Activated CD4-positive, alpha-beta T cell treated with anti-CD3 and anti-CD28 coated beads, Interleukin-2, amount 50 U/mL, for 1 hour (primary cell): ENCODE data around the gene COL4A2.

Source experiments
- DNase-seq: peaks from one replicate; pipeline ENCODE4 v3.0.0-alpha.2; 2020

Gene COL4A2

DNA sequence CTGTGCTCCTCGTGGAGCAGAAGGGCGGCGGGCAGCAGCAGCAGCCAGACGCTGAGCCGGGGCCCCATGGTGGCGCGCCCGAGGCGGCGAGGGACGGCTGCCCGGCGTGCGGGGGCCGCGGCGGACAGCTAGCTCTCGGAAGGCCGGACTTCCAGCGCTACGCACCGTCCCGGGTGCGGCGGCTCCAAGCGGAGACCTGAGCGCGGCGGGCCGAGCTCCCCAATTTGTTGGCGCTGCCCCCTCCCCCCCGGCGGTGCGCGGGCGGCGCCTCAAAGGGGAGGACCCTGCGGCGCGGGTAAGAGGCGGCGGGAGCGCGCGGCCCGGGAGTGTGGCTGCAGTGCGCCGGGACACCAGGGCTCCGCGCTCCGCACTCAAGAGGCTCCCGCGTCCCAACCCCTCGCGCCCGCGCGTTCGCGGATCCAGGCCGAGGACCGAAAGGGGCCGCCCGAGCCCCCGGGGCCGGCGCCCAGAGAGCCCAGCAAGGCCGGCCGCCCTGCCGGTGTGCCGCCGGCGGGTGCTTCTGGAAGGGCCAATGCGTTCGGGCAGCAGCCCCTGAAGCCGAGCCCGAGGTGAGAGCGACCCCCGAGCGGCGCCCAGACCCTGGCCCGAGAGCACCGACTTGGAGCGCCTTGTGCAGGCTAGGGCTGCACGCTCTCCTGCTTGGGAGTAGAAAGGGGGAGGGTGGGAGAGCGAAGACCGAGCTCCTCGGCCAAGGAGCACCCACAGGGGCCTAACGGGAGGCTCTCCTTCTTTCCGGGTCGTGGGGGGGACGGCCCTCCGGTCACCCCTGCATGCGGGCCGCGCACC is at the start of gene COL4A2, which contains the start of gene COL4A1:
Gene COL4A2, plus strand, starts transcription at position 325 of the 807 bp plus-strand sequence. CDS start 620 bp downstream, outside the sequence.
Gene COL4A1, minus strand, starts transcription at position 198 of the 807 bp plus-strand sequence. Its CDS starts 130 bp downstream, at position 68.
- no peak for DNase-seq

GRCh38 chr13:110257408-110257807 is 49.7 kb upstream of the COL4A2 start:
- DNase-seq, result no peak

DNA sequence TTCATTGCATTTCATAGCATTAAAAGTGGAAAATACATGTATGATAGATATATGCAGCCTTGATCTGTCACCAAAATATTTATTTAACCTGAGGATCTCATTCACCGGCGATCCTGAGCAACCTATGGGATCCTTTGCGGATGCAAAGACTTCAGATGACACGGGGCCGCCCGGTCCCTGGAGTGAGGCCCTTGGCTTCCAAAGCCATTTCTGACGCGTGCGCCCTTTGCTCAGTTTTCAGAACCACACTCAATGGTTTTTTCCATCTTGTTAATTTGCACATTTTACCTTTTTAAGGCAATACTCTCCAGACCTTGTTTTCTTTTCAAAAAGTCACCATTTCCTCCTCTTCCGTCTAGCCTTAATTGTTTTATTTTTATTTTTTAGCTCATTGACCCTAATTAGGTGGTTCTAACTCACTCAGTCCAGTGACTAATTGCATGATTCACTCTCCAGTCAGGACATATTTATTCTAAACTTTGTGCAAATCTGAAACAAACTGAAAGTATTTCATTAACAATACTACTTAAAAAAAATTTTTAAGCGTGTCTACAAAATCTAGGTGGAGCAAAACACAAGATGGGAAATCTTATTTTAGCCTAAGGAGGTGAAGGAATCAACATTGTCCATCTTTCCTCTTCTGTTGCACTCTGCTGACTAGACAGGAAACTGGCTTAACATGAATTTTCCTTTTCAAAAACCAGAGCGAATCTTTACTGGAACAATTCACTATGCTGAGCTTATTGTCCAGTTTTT is 48.0 kb upstream of the COL4A2 start:
- no peak for DNase-seq

- DNase-seq, result no peak
These were observed 47.4 kb upstream of the COL4A2 start for GRCh38 chr13:110259651-110260050.

DNA sequence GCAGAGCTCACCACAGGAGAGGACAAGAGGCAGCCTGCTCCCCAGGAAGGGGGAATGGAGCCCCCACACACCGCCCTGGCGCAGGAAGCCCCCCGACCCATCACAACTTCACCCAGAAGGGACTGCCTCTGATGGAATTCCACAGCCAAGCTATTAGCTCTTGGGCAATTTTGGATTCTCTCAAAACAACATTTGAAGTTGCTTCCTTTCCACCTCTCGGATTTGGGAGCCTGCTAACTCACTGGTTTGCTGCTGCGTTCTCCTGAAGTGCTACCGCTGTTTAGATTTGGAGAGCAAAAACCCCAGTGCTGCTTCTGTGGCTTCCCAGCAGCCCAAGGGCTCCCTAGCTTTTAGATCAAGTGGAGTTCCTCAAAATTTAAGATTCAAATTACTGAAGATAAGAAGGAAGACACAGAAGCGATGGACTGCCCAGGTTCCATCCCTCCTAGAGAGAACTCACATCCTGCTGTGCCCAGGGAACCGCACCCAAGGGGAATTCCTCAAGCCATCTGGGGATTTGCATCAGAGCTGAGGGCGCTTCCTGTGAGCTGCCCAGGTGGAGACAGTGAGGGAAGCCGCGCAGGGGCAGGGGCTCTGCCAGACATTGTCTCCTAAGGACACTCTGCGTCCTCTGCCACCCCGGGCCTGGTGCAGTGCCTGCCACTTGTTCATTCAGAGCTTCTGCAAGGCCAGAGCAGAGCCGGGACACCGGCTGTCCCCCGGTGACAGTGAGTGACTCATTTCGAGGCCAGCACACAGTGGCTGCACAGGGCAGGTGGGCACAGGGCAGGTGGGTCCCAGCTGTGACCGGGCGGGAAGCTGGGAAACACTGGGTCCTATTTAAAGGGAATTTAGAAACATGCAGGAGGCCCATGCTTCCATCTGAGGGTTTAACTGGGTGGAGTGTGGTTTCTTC is 45.7 kb upstream of the COL4A2 start:
- DNase-seq, result no peak

- no peak for DNase-seq
These were observed 45.0 kb upstream of the COL4A2 start for GRCh38 chr13:110262082-110262436.

DNA sequence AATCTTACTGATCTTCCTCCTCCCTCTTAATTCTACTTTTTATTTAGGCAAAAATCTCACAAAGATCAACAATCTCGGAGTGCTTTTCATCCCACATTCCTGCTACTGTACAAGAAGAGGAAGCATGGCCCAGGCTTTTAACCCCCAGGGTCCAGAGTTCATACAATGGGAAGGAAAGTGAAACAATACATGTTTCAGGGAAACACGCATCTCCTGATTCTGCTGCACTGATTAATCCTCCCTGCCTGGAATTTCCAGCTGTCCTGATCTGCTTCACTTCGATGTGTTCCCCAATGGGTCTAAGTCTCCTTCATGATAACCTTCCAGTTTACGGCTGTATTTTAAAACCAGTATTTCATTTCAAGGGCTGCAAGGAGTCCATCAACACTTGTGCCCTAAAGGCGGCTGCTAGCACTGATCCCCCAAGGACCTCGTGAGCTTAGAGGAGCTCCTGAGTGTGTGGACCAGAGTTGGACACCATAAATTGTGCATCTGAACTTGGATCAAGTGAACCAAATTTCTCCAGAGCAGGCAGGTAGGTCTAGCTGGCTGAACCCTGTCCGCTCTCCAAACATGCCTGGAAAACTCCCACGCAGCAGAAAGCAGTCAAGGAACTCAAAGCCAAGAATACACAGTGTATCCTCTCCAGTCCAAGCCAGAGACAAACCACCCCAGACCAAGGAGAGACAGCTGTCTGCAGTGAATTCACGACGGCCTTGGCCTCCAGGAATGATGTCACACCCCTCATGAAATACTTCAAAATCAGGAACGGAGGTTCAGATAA is 44.4 kb upstream of the COL4A2 start:
- DNase-seq, result no peak

GRCh38 chr13:110263404-110263803 is 43.7 kb upstream of the COL4A2 start:
- no peak for DNase-seq

DNA sequence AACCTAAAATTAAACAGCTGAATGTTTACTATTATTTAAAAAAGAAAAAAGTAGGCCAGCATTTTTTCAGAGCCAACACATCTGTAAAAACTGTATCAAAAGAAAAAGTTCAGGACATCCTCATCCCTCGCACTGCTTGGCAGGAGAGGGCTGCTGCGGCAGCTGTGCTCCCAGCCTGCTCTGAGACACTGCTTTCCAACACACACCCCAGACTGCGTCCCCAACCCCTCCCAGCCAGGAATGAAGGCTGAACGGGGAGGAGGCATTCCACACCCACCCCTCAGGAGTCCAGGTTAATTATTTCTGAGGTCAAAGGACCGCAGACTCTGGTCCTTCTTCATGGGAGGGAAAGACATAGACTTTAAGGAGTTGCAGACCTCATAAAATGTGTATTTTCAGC is 43.2 kb upstream of the COL4A2 start:
- no peak for DNase-seq

- no peak for DNase-seq
These were observed 42.3 kb upstream of the COL4A2 start for GRCh38 chr13:110264685-110265275.

- DNase-seq, result no peak
These were observed 41.8 kb upstream of the COL4A2 start for GRCh38 chr13:110265341-110265681.

DNA sequence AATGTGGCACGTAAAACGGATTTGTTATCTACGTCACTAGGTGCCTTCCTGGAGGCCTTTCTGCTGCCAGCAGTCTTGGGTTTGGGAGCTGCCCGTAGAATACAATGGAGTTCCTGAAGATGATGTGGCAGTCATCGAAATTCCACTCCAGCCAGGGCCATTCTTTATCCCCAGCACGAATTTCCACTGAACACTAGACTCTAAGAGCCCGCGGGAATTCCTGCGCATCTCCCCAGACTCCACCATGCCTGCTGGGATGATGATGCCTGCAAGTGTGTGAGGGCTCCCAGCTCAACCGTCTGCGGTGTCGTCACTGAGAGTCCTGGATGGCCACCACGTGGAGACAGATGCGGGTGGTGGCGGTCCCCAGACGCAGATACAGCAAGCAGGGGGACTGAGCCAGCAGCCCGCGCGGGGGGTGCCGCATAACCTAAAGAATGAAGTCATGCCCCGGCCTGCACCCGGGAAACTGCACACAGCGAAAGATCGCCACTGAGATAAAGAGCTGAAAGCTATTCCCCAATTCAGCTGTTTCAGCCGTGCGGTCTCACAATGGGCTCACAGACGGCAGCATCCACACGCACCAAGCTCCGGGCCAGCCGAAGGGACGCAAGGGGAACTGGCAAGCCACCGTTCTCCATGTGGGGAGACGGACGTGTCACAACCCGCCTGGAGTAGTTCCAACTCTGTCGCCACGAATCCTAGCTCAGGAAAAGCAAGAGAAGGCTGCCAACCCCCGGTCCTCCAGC is 41.2 kb upstream of the COL4A2 start:
- DNase-seq, result no peak

DNA sequence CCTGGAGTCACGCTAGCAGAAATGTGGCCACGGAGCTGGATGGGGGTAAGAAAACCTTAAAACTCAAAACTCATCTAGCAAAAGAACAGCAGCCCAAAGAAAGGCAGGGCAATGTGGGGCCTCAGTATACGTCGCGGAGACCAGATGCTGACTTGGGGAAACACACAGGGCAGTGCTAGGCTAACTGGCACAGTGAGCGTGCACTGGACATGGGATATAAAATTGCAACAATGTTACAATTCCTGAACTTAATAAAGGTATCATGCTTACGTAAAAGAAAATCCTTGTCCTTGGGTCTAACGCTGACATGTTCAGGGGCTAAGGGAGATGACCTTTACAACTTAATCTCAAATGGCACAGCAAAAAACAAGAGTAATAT is 40.7 kb upstream of the COL4A2 start:
- DNase-seq, result no peak

GRCh38 chr13:110266983-110267382 is 40.1 kb upstream of the COL4A2 start:
- no peak for DNase-seq

GRCh38 chr13:110268061-110268460 is 39.0 kb upstream of the COL4A2 start:
- no peak for DNase-seq

GRCh38 chr13:110268576-110269185 is 38.4 kb upstream of the COL4A2 start:
- DNase-seq, result no peak

DNA sequence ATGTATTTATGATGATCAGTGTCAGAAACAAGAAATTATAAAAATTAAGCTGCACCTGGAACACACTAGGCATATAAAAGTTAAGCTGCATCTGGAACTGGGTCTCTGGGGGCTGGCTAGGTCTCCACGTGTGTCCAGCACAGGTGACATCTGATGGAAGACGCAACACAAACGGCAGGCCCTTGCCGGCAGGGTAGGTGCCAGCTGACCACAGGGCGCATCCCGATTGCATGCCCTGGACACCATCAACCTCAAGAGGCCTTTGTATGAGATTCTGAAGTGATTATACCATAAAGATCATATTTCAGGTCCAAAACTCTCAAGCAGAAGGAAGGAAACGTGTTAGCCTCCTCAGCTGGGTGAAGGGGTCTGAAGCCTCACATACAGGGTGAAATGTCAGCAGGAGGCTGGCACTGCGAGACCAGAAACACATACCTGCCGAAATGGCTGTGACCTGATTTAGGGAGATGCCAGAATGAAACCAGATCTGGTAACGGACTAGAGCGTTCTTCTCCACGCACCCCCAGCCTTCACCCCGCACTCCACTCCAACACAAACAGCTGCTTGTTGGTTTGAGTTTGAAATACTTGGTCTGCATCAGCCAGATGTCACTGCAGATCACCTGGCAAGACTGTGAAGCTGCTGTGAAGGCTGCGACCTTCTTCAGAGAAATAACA is 37.4 kb upstream of the COL4A2 start:
- DNase-seq, result no peak

- no peak for DNase-seq
These were observed 36.6 kb upstream of the COL4A2 start for GRCh38 chr13:110270507-110270906.

GRCh38 chr13:110271313-110271712 is 35.8 kb upstream of the COL4A2 start:
- DNase-seq, result no peak

- DNase-seq, result no peak
These were observed 34.9 kb upstream of the COL4A2 start for GRCh38 chr13:110272227-110272626.
